ENCODE results near the gene LMNTD1. TPM values are rescaled to one million over a fixed set of nuclear protein-coding genes. Genes with fewer than 3 reads are reported as not detected.

LMNTD1 gene
- total and polyA plus RNA-seq, 9 donors: 0.27 to 23.4 (median 0.46) TPM; not detected in 5

- WGBS, 3 donors: 10 to 14% (median 11%) methylated on average over 5 of the region's 5 CpGs
- Histone ChIP-seq H3K4me3 (no peak overlapping the region), H3K9me3 (no peaks in the 10 kb centered on the region), H3K27me3 (no peaks in the 10 kb centered on the region), H3K27ac (no peak overlapping the region), H3K4me1 (ENCODE audit: insufficient read depth) (no peaks in the 10 kb centered on the region), H3K36me3 (no peaks in the 10 kb centered on the region)
- TF ChIP-seq, protein P1, sequence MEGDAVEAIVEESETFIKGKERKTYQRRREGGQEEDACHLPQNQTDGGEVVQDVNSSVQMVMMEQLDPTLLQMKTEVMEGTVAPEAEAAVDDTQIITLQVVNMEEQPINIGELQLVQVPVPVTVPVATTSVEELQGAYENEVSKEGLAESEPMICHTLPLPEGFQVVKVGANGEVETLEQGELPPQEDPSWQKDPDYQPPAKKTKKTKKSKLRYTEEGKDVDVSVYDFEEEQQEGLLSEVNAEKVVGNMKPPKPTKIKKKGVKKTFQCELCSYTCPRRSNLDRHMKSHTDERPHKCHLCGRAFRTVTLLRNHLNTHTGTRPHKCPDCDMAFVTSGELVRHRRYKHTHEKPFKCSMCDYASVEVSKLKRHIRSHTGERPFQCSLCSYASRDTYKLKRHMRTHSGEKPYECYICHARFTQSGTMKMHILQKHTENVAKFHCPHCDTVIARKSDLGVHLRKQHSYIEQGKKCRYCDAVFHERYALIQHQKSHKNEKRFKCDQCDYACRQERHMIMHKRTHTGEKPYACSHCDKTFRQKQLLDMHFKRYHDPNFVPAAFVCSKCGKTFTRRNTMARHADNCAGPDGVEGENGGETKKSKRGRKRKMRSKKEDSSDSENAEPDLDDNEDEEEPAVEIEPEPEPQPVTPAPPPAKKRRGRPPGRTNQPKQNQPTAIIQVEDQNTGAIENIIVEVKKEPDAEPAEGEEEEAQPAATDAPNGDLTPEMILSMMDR (IDR thresholded peaks at IDR 0.05): no peak
- no peak for TF ChIP-seq EP300 (IDR thresholded peaks at IDR 0.05)
- DNase-seq: no peak
- intact Hi-C loops (cut with DNase I): no loop called here
Measured at GRCh38 chr12:25584596-25584995, 31.5 kb upstream of the LMNTD1 start.

- Histone ChIP-seq H3K9me3 (no peaks in the 10 kb centered on the region), H3K27me3 (no peaks in the 10 kb centered on the region), H3K27ac (no peak overlapping the region), H3K4me3 (no peak overlapping the region), H3K4me1 (ENCODE audit: insufficient read depth) (no peaks in the 10 kb centered on the region), H3K36me3 (no peaks in the 10 kb centered on the region)
- DNase-seq: peak in 4 of 5 donors; percentile 14 to 49 (median 40)
- WGBS, 3 donors: 16 to 22% (median 16%) methylated on average over 3 of the region's 3 CpGs
- intact Hi-C loops (cut with DNase I): no loop called here
- TF ChIP-seq, protein P1 (IDR thresholded peaks at IDR 0.05): peak in 1 of 3 donors; percentile 17
- no peak for TF ChIP-seq EP300 (IDR thresholded peaks at IDR 0.05)
- no peak for TF ChIP-seq POLR2A (IDR thresholded peaks at IDR 0.05)
Measured at GRCh38 chr12:25583545-25583944, 30.5 kb upstream of the LMNTD1 start.

DNA sequence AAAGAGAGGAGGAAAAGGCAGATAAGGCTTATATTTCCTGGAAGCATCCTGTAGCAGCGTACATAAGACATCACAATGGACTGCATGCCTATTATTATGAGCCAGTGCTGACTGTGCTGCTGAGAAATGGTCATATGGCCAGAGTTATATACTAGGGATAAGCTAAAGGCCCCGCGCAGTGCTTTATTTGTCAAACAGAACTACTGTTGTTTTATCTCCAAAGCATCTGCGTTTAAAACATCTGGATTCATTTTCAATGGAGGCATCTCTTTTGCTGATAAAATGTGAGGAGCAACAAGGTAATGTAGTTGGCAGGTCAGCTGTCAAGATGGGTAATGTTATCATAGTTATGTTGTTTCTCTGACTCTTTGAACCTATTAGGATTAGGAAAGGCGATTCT is 28.0 kb upstream of the LMNTD1 start:
- Histone ChIP-seq H3K27ac (no peak overlapping the region), H3K4me3 (no peak overlapping the region), H3K36me3 (no peaks in the 10 kb centered on the region), H3K27me3 (no peaks in the 10 kb centered on the region), H3K4me1 (ENCODE audit: insufficient read depth) (no peaks in the 10 kb centered on the region), H3K9me3 (no peaks in the 10 kb centered on the region)
- WGBS, 3 donors: 92 to 94% (median 93%) methylated on average over 5 of the region's 5 CpGs
- no peak for TF ChIP-seq EP300 (IDR thresholded peaks at IDR 0.05)
- no peak for TF ChIP-seq POLR2A (IDR thresholded peaks at IDR 0.05)
- TF ChIP-seq, protein P1 (IDR thresholded peaks at IDR 0.05): no peak
- intact Hi-C loops (cut with DNase I): no loop called here
- no peak for DNase-seq

DNA sequence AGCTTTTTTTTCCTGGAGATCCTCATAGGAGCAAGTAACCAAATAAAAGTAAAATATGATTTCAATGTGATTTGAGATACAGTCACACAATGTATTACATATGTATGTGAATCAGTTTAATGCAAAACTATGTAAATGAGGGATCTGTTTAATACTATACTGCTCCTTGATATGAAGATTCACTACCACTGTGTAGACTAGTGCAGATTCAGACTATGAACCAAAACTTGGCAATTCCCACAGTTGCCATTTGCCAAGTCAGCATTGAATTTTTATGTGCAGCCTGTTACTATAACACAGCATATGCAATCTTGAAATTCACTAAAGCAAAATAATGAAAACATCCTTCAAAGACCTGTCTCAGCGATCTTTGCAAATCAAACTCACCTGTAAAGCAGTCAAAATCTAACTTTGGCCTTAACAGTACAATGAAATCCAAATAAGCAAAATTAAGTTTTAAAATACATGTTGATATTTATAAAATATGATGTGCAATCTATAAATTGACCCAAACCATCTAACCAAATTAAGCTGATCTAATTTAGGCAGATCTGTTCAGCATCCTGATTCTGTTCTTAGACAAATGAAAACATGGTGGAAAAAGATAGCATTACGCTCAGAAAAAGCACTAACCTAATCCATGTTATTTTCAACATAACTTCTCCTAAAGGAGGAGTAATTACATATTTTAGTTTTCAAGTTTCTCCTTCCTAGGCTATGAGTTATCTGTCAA is 25.5 kb upstream of the LMNTD1 start:
- Histone ChIP-seq H3K27ac (no peak overlapping the region), H3K4me1 (ENCODE audit: insufficient read depth) (no peaks in the 10 kb centered on the region), H3K36me3 (no peaks in the 10 kb centered on the region), H3K27me3 (no peaks in the 10 kb centered on the region), H3K9me3 (no peaks in the 10 kb centered on the region), H3K4me3 (no peak overlapping the region)
- no peak for DNase-seq
- intact Hi-C loops (cut with DNase I): no loop called here
- no peak for TF ChIP-seq EP300 (IDR thresholded peaks at IDR 0.05)
- no peak for TF ChIP-seq POLR2A (IDR thresholded peaks at IDR 0.05)
- TF ChIP-seq, protein P1 (IDR thresholded peaks at IDR 0.05): no peak
- 74 to 86% (median 75%) methylated on average over 2 of the region's 2 CpGs for WGBS, 3 donors
